OCI-LY3 (cell line): ENCODE data around the gene PRKG2.

Experiments
- EZH2phosphoT487 ChIP-seq: fragments of 200-600 bp; shearing (Covaris generic); IDR thresholded peaks from 2 replicates; pipeline ENCODE4 v1.6.1; 2018; ENCODE audit warnings: antibody characterized with exemption, mixed run types, low read depth
- TF ChIP-seq, protein P1 (sequence below): fragments of 200-600, 300-600 bp; sonication (generic); IDR thresholded peaks from 2 replicates; pipeline ENCODE4 v1.5.1; 2014; ENCODE audit warnings: antibody characterized with exemption, low read length, low read depth

GRCh38 chr4:81196126-81196650 is 18.8 kb downstream of the PRKG2 start:
- TF ChIP-seq, protein P1, sequence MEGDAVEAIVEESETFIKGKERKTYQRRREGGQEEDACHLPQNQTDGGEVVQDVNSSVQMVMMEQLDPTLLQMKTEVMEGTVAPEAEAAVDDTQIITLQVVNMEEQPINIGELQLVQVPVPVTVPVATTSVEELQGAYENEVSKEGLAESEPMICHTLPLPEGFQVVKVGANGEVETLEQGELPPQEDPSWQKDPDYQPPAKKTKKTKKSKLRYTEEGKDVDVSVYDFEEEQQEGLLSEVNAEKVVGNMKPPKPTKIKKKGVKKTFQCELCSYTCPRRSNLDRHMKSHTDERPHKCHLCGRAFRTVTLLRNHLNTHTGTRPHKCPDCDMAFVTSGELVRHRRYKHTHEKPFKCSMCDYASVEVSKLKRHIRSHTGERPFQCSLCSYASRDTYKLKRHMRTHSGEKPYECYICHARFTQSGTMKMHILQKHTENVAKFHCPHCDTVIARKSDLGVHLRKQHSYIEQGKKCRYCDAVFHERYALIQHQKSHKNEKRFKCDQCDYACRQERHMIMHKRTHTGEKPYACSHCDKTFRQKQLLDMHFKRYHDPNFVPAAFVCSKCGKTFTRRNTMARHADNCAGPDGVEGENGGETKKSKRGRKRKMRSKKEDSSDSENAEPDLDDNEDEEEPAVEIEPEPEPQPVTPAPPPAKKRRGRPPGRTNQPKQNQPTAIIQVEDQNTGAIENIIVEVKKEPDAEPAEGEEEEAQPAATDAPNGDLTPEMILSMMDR: no peak
- TF ChIP-seq EZH2phosphoT487: no peak
